ENCODE data around the gene THY1. TPM values are rescaled to one million over a fixed set of nuclear protein-coding genes. Genes with fewer than 3 reads are reported as not detected.

Gene THY1
- total and polyA plus RNA-seq, 7 donors, result 5.3 to 214 (median 59.8) TPM

DNA sequence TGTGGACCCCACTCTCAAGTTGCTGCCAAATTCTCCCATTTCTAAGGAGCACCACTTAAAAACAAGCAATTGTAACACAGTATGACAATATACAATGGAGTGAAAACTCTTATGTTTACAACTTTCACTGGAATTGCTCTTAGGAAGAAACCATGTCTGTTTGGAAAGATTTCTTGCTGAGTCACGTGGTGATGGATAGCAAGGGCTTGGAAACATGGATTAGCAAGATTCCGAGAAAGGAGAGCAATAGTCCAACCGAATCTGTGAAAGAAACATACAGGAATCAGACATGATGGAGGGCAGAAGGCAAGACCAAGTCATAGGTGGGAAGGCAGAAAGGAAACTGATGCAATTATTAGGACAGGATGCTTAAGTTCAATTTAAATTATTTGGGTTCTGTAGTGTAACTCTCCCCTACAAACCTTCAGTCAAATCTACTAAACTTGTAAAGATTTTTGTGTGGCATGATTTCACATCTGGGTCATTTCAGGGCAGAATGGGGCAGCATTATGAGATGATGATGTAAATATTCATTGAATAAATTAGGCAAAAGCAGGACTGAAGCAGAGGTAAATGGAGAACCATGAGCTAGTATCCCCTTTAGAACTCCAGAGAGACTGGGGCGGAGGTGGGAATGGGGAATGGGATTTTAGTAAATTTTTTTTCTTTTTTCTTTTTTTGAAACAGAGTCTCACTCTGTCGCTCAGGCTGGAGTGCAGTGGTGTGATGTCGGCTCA lies 27.8 kb upstream of the THY1 start:
- no peaks in the 10 kb centered on the region for H3K27me3 ChIP-seq
- no peaks in the 10 kb centered on the region for H3K9me3 ChIP-seq
- no peak for DNase-seq
- no peaks in the 10 kb centered on the region for H3K36me3 ChIP-seq
- 84 to 85% methylated on average over 6 of the region's 6 CpGs for WGBS, 2 donors
- peaks cover 0 to 18% (median 13%) of the 10 kb centered on the region in 4 donors for H3K4me1 ChIP-seq
- no peak for TF ChIP-seq EP300 (IDR thresholded peaks at IDR 0.05)
- TF ChIP-seq POLR2A (IDR thresholded peaks at IDR 0.05), result no peak
- TF ChIP-seq, protein P1, sequence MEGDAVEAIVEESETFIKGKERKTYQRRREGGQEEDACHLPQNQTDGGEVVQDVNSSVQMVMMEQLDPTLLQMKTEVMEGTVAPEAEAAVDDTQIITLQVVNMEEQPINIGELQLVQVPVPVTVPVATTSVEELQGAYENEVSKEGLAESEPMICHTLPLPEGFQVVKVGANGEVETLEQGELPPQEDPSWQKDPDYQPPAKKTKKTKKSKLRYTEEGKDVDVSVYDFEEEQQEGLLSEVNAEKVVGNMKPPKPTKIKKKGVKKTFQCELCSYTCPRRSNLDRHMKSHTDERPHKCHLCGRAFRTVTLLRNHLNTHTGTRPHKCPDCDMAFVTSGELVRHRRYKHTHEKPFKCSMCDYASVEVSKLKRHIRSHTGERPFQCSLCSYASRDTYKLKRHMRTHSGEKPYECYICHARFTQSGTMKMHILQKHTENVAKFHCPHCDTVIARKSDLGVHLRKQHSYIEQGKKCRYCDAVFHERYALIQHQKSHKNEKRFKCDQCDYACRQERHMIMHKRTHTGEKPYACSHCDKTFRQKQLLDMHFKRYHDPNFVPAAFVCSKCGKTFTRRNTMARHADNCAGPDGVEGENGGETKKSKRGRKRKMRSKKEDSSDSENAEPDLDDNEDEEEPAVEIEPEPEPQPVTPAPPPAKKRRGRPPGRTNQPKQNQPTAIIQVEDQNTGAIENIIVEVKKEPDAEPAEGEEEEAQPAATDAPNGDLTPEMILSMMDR (IDR thresholded peaks at IDR 0.05), result no peak
- no peak for TF ChIP-seq POLR2AphosphoS5 (IDR thresholded peaks at IDR 0.05)
- H3K4me3 ChIP-seq, result no peak overlapping the region
- H3K27ac ChIP-seq, result no peak overlapping the region
- intact Hi-C loops (cut with DNase I), result no loop called here

DNA sequence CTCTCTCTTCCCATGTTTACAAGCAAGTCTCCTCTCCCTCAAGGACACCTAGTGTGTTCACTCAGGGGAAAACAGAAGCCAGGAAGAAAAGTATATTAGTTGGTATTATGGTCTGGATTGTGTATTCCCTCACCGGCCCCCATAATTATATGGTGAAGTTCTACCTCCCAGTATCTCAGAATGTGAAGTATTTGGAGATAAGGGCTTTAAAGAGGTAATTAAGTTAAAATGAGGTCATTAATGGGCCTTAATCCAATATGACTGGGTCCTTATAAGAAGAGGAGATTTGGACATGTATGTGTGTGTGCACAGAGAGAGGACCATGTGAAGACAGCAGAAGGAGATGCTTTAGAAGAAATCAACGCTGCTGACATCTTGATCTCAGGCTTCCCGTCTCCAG lies 26.5 kb upstream of the THY1 start:
- 86 to 91% methylated on average over 3 of the region's 3 CpGs for WGBS, 2 donors
- intact Hi-C loops (cut with DNase I), result no loop called here

DNA sequence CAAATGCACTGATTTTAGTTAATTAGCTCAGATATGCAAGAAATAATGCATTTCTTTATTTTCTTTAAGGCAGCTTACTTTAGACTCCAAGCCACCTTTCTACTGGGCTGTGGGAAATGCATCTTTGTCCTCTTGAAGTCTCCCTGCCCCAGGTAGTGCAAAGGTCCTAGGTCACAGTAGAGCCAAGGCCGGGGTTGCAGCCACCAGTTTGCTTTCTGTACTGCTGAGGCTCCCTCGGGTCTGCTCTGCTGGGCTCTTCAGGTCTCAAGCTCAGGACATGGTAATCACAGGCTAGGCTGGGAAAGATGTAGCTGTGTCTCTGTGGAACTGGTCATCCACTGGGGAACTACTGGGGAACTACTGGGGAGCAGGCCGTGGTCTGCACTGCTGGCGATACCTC lies 25.4 kb upstream of the THY1 start:
- no peak for DNase-seq
- 84 to 89% methylated on average over 4 of the region's 4 CpGs for WGBS, 2 donors
- TF ChIP-seq POLR2AphosphoS5 (IDR thresholded peaks at IDR 0.05) (no peak), EP300 (IDR thresholded peaks at IDR 0.05) (no peak), POLR2A (IDR thresholded peaks at IDR 0.05) (no peak)
- TF ChIP-seq, protein P1 (IDR thresholded peaks at IDR 0.05), result no peak
- Histone ChIP-seq H3K27me3 (no peaks in the 10 kb centered on the region), H3K4me1 (peaks cover 0 to 26% (median 16%) of the 10 kb centered on the region in 4 donors), H3K4me3 (no peak overlapping the region), H3K27ac (no peak overlapping the region), H3K9me3 (no peaks in the 10 kb centered on the region), H3K36me3 (no peaks in the 10 kb centered on the region)
- intact Hi-C loops (cut with DNase I), result no loop called here

More for the DNA sequence above, 26.5 kb upstream of the THY1 start:
- Histone ChIP-seq H3K4me1 (peaks cover 0 to 26% (median 16%) of the 10 kb centered on the region in 4 donors), H3K36me3 (no peaks in the 10 kb centered on the region), H3K27me3 (no peaks in the 10 kb centered on the region), H3K27ac (no peak overlapping the region), H3K9me3 (no peaks in the 10 kb centered on the region), H3K4me3 (no peak overlapping the region)
- TF ChIP-seq POLR2A (IDR thresholded peaks at IDR 0.05), result no peak
- TF ChIP-seq, protein P1 (IDR thresholded peaks at IDR 0.05), result no peak
- TF ChIP-seq POLR2AphosphoS5 (IDR thresholded peaks at IDR 0.05), result no peak
- no peak for TF ChIP-seq EP300 (IDR thresholded peaks at IDR 0.05)
- no peak for DNase-seq

DNA sequence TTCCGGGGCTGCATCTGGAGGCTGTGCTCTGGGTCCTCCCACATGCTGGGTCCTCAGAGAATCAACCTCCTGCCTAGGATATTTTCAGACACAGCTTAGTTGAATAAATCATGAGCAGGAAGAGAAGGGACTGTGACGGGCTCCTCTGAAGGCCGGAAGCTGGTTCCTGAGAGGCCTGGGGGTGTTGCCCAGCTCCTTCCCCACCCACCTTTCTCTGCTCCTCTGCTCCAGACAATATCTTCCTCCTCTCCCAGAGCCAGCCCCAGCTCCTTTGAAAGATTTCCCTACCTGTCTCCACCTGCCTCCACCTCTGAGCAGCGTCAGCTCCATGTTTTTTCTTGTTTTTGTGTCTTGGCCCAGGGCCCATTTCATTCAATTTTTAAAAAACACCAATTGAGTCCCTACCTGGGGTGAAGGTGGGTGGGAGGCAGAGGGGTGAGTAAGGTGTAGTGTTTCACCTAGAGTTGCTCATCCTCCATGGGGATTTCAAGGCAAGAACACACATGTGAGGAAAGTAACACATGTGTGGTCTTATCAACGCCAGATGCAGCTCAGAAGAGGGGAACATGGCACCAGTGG lies 24.8 kb upstream of the THY1 start:
- no peaks in the 10 kb centered on the region for H3K9me3 ChIP-seq
- H3K4me3 ChIP-seq, result no peak overlapping the region
- no peaks in the 10 kb centered on the region for H3K36me3 ChIP-seq
- peaks cover 0 to 26% (median 16%) of the 10 kb centered on the region in 4 donors for H3K4me1 ChIP-seq
- no peak for DNase-seq
- peak overlapping the region in 2 of 4 donors; percentile 22 to 65 for H3K27ac ChIP-seq
- intact Hi-C loops (cut with DNase I), result no loop called here
- TF ChIP-seq POLR2A (IDR thresholded peaks at IDR 0.05) (no peak), EP300 (IDR thresholded peaks at IDR 0.05) (no peak), POLR2AphosphoS5 (IDR thresholded peaks at IDR 0.05) (no peak)
- TF ChIP-seq, protein P1 (IDR thresholded peaks at IDR 0.05), result no peak
- H3K27me3 ChIP-seq, result no peaks in the 10 kb centered on the region
- WGBS, 2 donors, result 58 to 81% methylated on average over 5 of the region's 5 CpGs

Measured in sigmoid colon (tissue), 7 donors.